Measurements from ENCODE around the gene ARAP1.

The ARAP1 gene

GRCh38 chr11:72635309-72635915, 116.8 kb downstream of the ARAP1 start:
- H3K27ac Mint-ChIP-seq, result no peak overlapping the region
- no peaks in the 10 kb centered on the region for H3K9me3 Mint-ChIP-seq
- H3K4me3 Mint-ChIP-seq, result no peak overlapping the region
- TF ChIP-seq CTCF (IDR thresholded peaks at IDR 0.05), result no peak
- DNase-seq, result no peak
- H3K27me3 Mint-ChIP-seq (ENCODE audit: low read depth, poor library complexity), result peaks cover 14% of the 10 kb centered on the region
- no peaks in the 10 kb centered on the region for H3K36me3 Mint-ChIP-seq (ENCODE audit: low read depth)
- peaks cover 29% of the 10 kb centered on the region for H3K4me1 Mint-ChIP-seq

Measured in nephron progenitor cell (in vitro differentiated cells).